ENCODE data around the gene TUBA3E.

- TF ChIP-seq POLR2AphosphoS5 (IDR thresholded peaks at IDR 0.05; ENCODE audit: borderline replicate concordance, low read depth, low read length) (no peak), EZH2 (IDR thresholded peaks at IDR 0.05) (no peak)
Measured at GRCh38 chr2:130154773-130155765, 43.2 kb downstream of the TUBA3E start.
